OCI-LY7 (cell line): ENCODE measurements around the gene KIF12. TPM values are rescaled to one million over a fixed set of nuclear protein-coding genes. Genes with fewer than 3 reads are reported as not detected.

Experiments used
- BruUV-seq: library from RNA; stranded (reverse); fragments of 400-500 nt; replicated peaks from 2 replicates; lab custom pipeline; 2021; lab: Mats Ljungman, UMichigan
- CTCF ChIA-PET: fragments of 300-600 bp; sonication (Branson Sonifier 250); formaldehyde crosslinking; loops from one replicate; lab custom pipeline; 2022; ENCODE audit warnings: antibody characterized with exemption; ENCODE audit not compliant: unreplicated experiment; lab: Charles Lee
- POLR2A ChIA-PET: fragments of 300-600 bp; sonication (Branson Sonifier 250); formaldehyde crosslinking; loops from one replicate; lab custom pipeline; 2022; ENCODE audit warnings: antibody characterized with exemption; lab: Charles Lee
- DNase-seq: peaks from one replicate; pipeline ENCODE4 v3.0.0-alpha.2; 2015; ENCODE audit warnings: low spot score
- H2AFZ ChIP-seq: fragments of 200-600 bp; sonication (generic), shearing (Covaris generic); 2 replicates; pipeline ENCODE4 v1.6.1; 2014; ENCODE audit warnings: mild to moderate bottlenecking, antibody characterized with exemption, low read length, moderate library complexity
- H3K27ac ChIP-seq: fragments of 200-600 bp; sonication (generic); 2 replicates; pipeline ENCODE4 v1.5.1; 2014; ENCODE audit warnings: mixed run types, low read depth, mild to moderate bottlenecking, moderate library complexity, low read length, inconsistent platforms; ENCODE audit not compliant: poor library complexity, severe bottlenecking
- H3K36me3 ChIP-seq: fragments of 200-600 bp; sonication (generic); 2 replicates; pipeline ENCODE4 v1.6.1; 2014; ENCODE audit warnings: mild to moderate bottlenecking, antibody characterized with exemption, low read length, moderate library complexity, mixed read lengths; ENCODE audit not compliant: insufficient read depth
- H3K4me1 ChIP-seq: fragments of 200-600 bp; sonication (generic); 2 replicates; pipeline ENCODE4 v1.5.1; 2014; ENCODE audit warnings: mild to moderate bottlenecking, low read length; ENCODE audit not compliant: insufficient read depth, poor library complexity, severe bottlenecking
- H3K4me2 ChIP-seq: fragments of 200-600 bp; sonication (generic); 2 replicates; pipeline ENCODE4 v1.6.1; 2014; ENCODE audit warnings: mild to moderate bottlenecking, low read length
- H3K4me3 ChIP-seq: fragments of 200-600 bp; sonication (generic); 2 replicates; pipeline ENCODE4 v1.5.1; 2014; ENCODE audit warnings: mild to moderate bottlenecking, low read depth, low read length; ENCODE audit not compliant: poor library complexity, severe bottlenecking
- H3K79me2 ChIP-seq: fragments of 200-600 bp; sonication (generic); 2 replicates; pipeline ENCODE4 v1.6.1; 2016; ENCODE audit warnings: low read depth, mild to moderate bottlenecking, low read length, moderate library complexity, mixed read lengths; ENCODE audit not compliant: insufficient read depth
- H3K9me2 ChIP-seq: fragments of 200-600 bp; sonication (generic); 2 replicates; pipeline ENCODE4 v1.6.1; 2016; ENCODE audit warnings: mild to moderate bottlenecking, low read length, mixed read lengths; ENCODE audit not compliant: insufficient read depth
- H3K9me3 ChIP-seq: fragments of 200-600 bp; sonication (generic); 2 replicates; pipeline ENCODE4 v1.6.1; 2014; ENCODE audit warnings: mild to moderate bottlenecking, mixed run types, low read length, mixed read lengths
- H4K20me1 ChIP-seq: fragments of 200-600 bp; sonication (generic); 2 replicates; pipeline ENCODE4 v1.6.1; 2014; ENCODE audit warnings: mild to moderate bottlenecking, antibody characterized with exemption, low read length, moderate library complexity, mixed read lengths; ENCODE audit not compliant: insufficient read depth
- CTCF ChIP-seq: fragments of 200-600 bp; sonication (generic); conservative IDR thresholded peaks from 2 replicates; pipeline ENCODE4 v1.5.1; 2014; ENCODE audit warnings: mild to moderate bottlenecking, antibody characterized with exemption, low read length, moderate library complexity, mixed read lengths
- EZH2phosphoT487 ChIP-seq: fragments of 200-600 bp; sonication (generic); IDR thresholded peaks from 2 replicates; pipeline ENCODE4 v1.6.1; 2018; ENCODE audit warnings: low read depth, borderline replicate concordance, mild to moderate bottlenecking, mixed run types, antibody characterized with exemption, low read length, moderate library complexity, mixed read lengths
- intact Hi-C: fragments of 100-400 bp; cut with micrococcal nuclease; formaldehyde crosslinking; loops from one replicate; pipeline ENCODE4 v1.10.0; 2022; ENCODE audit not compliant: unreplicated experiment
- total RNA-seq, 2 experiments: library from RNA; depleted of rRNA in 1 of 2; stranded (reverse); fragments of >200 nt in 1 of 2; shearing (Covaris generic) in 1 of 2; gene quantifications; 2 replicates each; pipeline ENCODE4 v1.2.3, GENCODE V29; 2014 to 2022

Gene KIF12
- total RNA-seq, 2 experiments from 2014 or later = not detected

- TF ChIP-seq CTCF (no peak), EZH2phosphoT487 (no peak)
- Histone ChIP-seq H3K4me3 (no peak overlapping the region), H3K36me3 (no peaks in the 10 kb centered on the region), H3K79me2 (no peaks in the 10 kb centered on the region), H2AFZ (no peak overlapping the region), H4K20me1 (no peaks in the 10 kb centered on the region), H3K9me2 (no peaks in the 10 kb centered on the region), H3K4me1 (no peaks in the 10 kb centered on the region), H3K9me3 (no peaks in the 10 kb centered on the region), H3K4me2 (no peak overlapping the region), H3K27ac (no peak overlapping the region)
- CTCF ChIA-PET = no interaction called here
- no peak for DNase-seq
- intact Hi-C loops = no loop called here
- POLR2A ChIA-PET = no interaction called here
- BruUV-seq = no TSS peak
Measured at GRCh38 chr9:114134827-114135396, 35.8 kb upstream of the KIF12 start.

- BruUV-seq = no TSS peak
- POLR2A ChIA-PET = no interaction called here
- H3K79me2 ChIP-seq = no peaks in the 10 kb centered on the region
- no peak overlapping the region for H2AFZ ChIP-seq
- CTCF ChIA-PET = no interaction called here
- H3K4me3 ChIP-seq = no peak overlapping the region
- intact Hi-C loops = no loop called here
- H3K4me1 ChIP-seq = no peaks in the 10 kb centered on the region
- H3K9me2 ChIP-seq = no peaks in the 10 kb centered on the region
- H3K4me2 ChIP-seq = no peak overlapping the region
- H4K20me1 ChIP-seq = no peaks in the 10 kb centered on the region
- no peak for DNase-seq
- TF ChIP-seq CTCF (no peak), EZH2phosphoT487 (no peak)
- no peak overlapping the region for H3K27ac ChIP-seq
- no peaks in the 10 kb centered on the region for H3K36me3 ChIP-seq
- H3K9me3 ChIP-seq = no peaks in the 10 kb centered on the region
Measured at GRCh38 chr9:114132550-114132918, 33.4 kb upstream of the KIF12 start.

- Histone ChIP-seq H3K4me1 (no peaks in the 10 kb centered on the region), H4K20me1 (no peaks in the 10 kb centered on the region), H2AFZ (no peak overlapping the region), H3K27ac (no peak overlapping the region), H3K4me2 (no peak overlapping the region), H3K9me3 (no peaks in the 10 kb centered on the region), H3K79me2 (no peaks in the 10 kb centered on the region), H3K9me2 (no peaks in the 10 kb centered on the region), H3K36me3 (no peaks in the 10 kb centered on the region), H3K4me3 (no peak overlapping the region)
- ChIA-PET CTCF (no interaction called here), POLR2A (no interaction called here)
- TF ChIP-seq CTCF = no peak
- no peak for TF ChIP-seq EZH2phosphoT487
- DNase-seq = no peak
- intact Hi-C loops = no loop called here
- no TSS peak for BruUV-seq
Measured at GRCh38 chr9:114131808-114132549, 32.9 kb upstream of the KIF12 start.
